Liver (tissue), 9 donors: ENCODE data around the gene AHRR. TPM values are rescaled to one million over a fixed set of nuclear protein-coding genes. Genes with fewer than 3 reads are reported as not detected.
A peak's percentile ranks its signal among the peaks of the same experiment; 100 is the strongest.

Experiments used
- DNase-seq: peaks from one replicate; pipeline ENCODE4 v3.0.0-alpha.2; 2017; ENCODE audit warnings: low spot score
- H3K27ac ChIP-seq, 2 donors: one replicate each; pipeline ENCODE4 v1.7.0; 2013; ENCODE audit warnings: inconsistent platforms in 2 of 2, low read length in 2 of 2, control low read depth in 1 of 2, low read depth in 1 of 2, mild to moderate bottlenecking in 1 of 2
- H3K27me3 ChIP-seq, 4 donors: one replicate each; pipeline versions ENCODE4 v1.6.1 to v1.7.0; 2013; ENCODE audit warnings: low read length in 3 of 4, inconsistent platforms in 1 of 4, mild to moderate bottlenecking in 1 of 4, moderate library complexity in 1 of 4; ENCODE audit not compliant: control insufficient read depth in 4 of 4, insufficient read depth in 4 of 4
- H3K36me3 ChIP-seq, 4 donors: one replicate each; pipeline versions ENCODE4 v1.6.1 to v1.7.0; 2013; ENCODE audit warnings: low read length in 3 of 4, mild to moderate bottlenecking in 3 of 4, low read depth in 1 of 4, moderate library complexity in 1 of 4; ENCODE audit not compliant: control insufficient read depth in 4 of 4, insufficient read depth in 3 of 4
- H3K4me1 ChIP-seq, 4 donors: one replicate each; pipeline versions ENCODE4 v1.6.1 to v1.7.0; 2013; ENCODE audit warnings: low read length in 3 of 4, mild to moderate bottlenecking in 3 of 4, moderate library complexity in 1 of 4; ENCODE audit not compliant: control insufficient read depth in 4 of 4, insufficient read depth in 4 of 4
- H3K4me3 ChIP-seq, 3 donors: one replicate each; pipeline versions ENCODE4 v1.6.1 to v1.7.0; 2013; ENCODE audit warnings: low read length in 3 of 3, control low read depth in 1 of 3, low read depth in 1 of 3, mild to moderate bottlenecking in 1 of 3
- H3K9ac ChIP-seq, 2 donors: one replicate each; pipeline ENCODE4 v1.7.0; 2013; ENCODE audit warnings: low read length in 2 of 2, mild to moderate bottlenecking in 2 of 2, moderate library complexity in 2 of 2, control low read depth in 1 of 2, low read depth in 1 of 2
- H3K9me3 ChIP-seq, 4 donors: one replicate each; pipeline versions ENCODE4 v1.6.1 to v1.7.0; 2013; ENCODE audit warnings: low read length in 3 of 4; ENCODE audit not compliant: control insufficient read depth in 4 of 4
- EGR1 ChIP-seq, 2 donors: IDR thresholded peaks; 2 replicates each; pipeline ENCODE4 v1.6.1; 2016 to 2018; ENCODE audit warnings: antibody characterized with exemption in 2 of 2, low read depth in 2 of 2
- FOXA1 ChIP-seq: IDR thresholded peaks from 2 replicates; pipeline ENCODE4 v1.6.1; 2016; ENCODE audit warnings: antibody characterized with exemption
- GABPA ChIP-seq, 2 donors: IDR thresholded peaks in 1 of 2; conservative IDR thresholded peaks in 1 of 2; 2 replicates each; pipeline ENCODE4 v1.6.1; 2016; ENCODE audit warnings: antibody characterized with exemption in 2 of 2, mild to moderate bottlenecking in 1 of 2, moderate library complexity in 1 of 2
- HNF4A ChIP-seq, 2 donors: conservative IDR thresholded peaks; 2 replicates each; pipeline ENCODE4 v1.6.1; 2016; ENCODE audit warnings: antibody characterized with exemption in 2 of 2, mild to moderate bottlenecking in 2 of 2
- HNF4G ChIP-seq: IDR thresholded peaks from 2 replicates; pipeline ENCODE4 v1.6.1; 2016; ENCODE audit warnings: antibody characterized with exemption
- NR2F2 ChIP-seq: IDR thresholded peaks from 2 replicates; pipeline ENCODE4 v1.6.1; 2016; ENCODE audit warnings: antibody characterized with exemption
- SP1 ChIP-seq: IDR thresholded peaks from 2 replicates; pipeline ENCODE4 v1.6.1; 2018; ENCODE audit warnings: antibody characterized with exemption, mild to moderate bottlenecking
- TAF1 ChIP-seq: conservative IDR thresholded peaks from 2 replicates; pipeline ENCODE4 v1.6.1; 2016; ENCODE audit warnings: antibody characterized with exemption, mild to moderate bottlenecking
- YY1 ChIP-seq: IDR thresholded peaks from 2 replicates; pipeline ENCODE4 v1.6.1; 2016; ENCODE audit warnings: antibody characterized with exemption, mild to moderate bottlenecking
- WGBS: extraction: QIAGEN DNeasy Blood & Tissue Kit; methylation state at CpG from one replicate; pipeline ENCODE4 v1.1.7; 2013; 5-methylcytosine and 5-hydroxymethylcytosine counted together
- polyA plus RNA-seq, 2 donors: library from polyadenylated mRNA; stranded (reverse) in 1 of 2; unstranded in 1 of 2; fragments of 200-250 nt in 1 of 2; fragments of >200 nt in 1 of 2; fragmentation: Nextera tagmentation in 1 of 2; extraction: Ambion mirVana in 1 of 2; gene quantifications; one replicate each; pipeline versions ENCODE4 v1.2.1 to v1.2.3, GENCODE V29; 2013 to 2015
- total RNA-seq, 2 donors: library from RNA; depleted of rRNA; stranded (reverse); fragments of >200 nt; gene quantifications; one replicate each; pipeline ENCODE4 v1.2.3, GENCODE V29; 2014
- TF ChIP-seq, protein P1 (sequence below): IDR thresholded peaks from 2 replicates; pipeline ENCODE4 v1.6.1; 2016; ENCODE audit warnings: antibody characterized with exemption, mild to moderate bottlenecking
- TF ChIP-seq, protein P2 (sequence below): IDR thresholded peaks from 2 replicates; pipeline ENCODE4 v1.6.1; 2016; ENCODE audit warnings: antibody characterized with exemption
- donor health status: healthy.
- donor health status: healthy.
- donor health status: healthy.
- donor health status: healthy.
- donor health status: healthy.

Gene AHRR
- total and polyA plus RNA-seq, 4 donors = 0.15 to 0.47 (median 0.24) TPM

DNA sequence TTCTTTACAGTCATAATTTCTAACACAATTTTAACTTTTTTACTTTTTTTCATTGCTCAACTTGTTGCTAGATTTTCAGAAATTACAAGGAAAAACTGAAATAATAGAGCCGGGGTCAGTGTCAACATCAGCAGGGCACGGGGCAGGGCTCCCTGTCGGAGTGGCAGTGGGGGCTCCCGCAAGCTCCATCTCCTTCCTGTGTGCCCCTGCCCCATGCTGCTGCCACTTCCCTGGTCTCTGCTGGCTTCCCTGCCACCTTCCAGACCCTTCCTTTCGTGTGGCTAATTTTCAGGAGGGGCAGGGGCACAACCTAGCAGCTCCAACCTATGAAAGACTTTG, 120.5 kb downstream of the AHRR start (continued):
- no peak for TF ChIP-seq SP1
- TF ChIP-seq TAF1 = no peak
- TF ChIP-seq FOXA1 = no peak

DNA sequence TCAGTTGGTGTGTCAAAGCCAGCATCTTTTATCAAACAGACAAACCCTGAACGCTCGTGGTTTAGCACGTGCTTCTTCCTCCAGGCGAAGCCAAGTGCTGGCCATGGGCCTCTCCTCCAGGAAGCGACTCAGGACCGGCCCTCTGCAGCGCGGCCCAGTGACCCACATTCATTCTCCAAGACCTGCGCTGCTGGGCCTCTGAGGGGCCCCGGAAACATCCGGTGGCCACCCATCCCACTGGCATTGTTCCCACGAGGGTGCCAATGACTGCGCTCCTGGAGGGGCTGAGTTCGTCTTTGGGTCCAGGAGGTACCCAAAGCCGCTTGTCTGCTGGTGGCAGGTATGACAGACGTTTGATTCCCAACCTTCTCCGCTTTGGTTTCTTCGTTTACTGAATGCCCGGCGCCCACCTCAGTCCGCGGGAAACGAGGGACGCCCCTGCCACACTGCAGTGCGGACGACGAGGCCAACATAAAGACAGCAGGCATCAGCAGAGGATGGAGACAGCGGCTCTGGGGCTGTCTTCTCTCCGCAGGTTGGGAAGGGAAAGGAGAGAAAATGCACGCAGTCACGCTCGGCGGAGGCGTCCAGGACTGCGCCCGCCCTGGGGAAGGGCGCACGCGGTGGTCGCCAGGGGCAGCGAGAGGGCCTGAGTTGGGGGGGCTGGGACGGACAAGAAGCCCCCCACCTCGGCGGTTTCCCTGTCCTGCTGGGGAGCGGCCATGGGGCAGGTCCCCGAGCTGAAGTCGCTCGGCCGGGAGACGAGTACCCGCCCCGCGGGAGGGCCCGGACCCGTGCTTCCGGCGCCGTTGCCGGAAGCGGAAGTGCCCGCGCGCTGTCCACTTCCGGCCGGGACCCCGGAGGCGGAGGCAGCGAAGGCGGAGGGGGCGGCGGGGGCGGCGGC, 121.1 kb downstream of the AHRR start, which contains the start of gene EXOC3:
TSS of gene EXOC3 (plus strand) at position 842 of the 904 bp plus-strand sequence. CDS start 3,030 bp downstream, outside the sequence.
- Histone ChIP-seq H3K27me3 (no peaks in the 10 kb centered on the region), H3K9me3 (no peaks in the 10 kb centered on the region), H3K9ac (peak within 1 kb of the TSS; percentile 83 to 86), H3K27ac (peak within 1 kb of the TSS; percentile 56 to 77), H3K4me1 (peaks cover 6 to 19% (median 17%) of the 10 kb centered on the region in 4 donors), H3K36me3 (peaks cover 0 to 11% (median under 1%) of the 10 kb centered on the region in 4 donors), H3K4me3 (peak within 1 kb of the TSS; percentile 60 to 88 (median 88))
- DNase-seq = peak; percentile 83
- WGBS = 7% methylated on average over 73 of the region's 73 CpGs
- TF ChIP-seq NR2F2 (no peak), SP1 (no peak), GABPA (IDR thresholded peaks at IDR 0.05 in 1 of 2, conservative IDR thresholded peaks at IDR 0.05 in 1 of 2) (peak; percentile 76 to 93), YY1 (peak; percentile 48)
- TF ChIP-seq, protein P1, sequence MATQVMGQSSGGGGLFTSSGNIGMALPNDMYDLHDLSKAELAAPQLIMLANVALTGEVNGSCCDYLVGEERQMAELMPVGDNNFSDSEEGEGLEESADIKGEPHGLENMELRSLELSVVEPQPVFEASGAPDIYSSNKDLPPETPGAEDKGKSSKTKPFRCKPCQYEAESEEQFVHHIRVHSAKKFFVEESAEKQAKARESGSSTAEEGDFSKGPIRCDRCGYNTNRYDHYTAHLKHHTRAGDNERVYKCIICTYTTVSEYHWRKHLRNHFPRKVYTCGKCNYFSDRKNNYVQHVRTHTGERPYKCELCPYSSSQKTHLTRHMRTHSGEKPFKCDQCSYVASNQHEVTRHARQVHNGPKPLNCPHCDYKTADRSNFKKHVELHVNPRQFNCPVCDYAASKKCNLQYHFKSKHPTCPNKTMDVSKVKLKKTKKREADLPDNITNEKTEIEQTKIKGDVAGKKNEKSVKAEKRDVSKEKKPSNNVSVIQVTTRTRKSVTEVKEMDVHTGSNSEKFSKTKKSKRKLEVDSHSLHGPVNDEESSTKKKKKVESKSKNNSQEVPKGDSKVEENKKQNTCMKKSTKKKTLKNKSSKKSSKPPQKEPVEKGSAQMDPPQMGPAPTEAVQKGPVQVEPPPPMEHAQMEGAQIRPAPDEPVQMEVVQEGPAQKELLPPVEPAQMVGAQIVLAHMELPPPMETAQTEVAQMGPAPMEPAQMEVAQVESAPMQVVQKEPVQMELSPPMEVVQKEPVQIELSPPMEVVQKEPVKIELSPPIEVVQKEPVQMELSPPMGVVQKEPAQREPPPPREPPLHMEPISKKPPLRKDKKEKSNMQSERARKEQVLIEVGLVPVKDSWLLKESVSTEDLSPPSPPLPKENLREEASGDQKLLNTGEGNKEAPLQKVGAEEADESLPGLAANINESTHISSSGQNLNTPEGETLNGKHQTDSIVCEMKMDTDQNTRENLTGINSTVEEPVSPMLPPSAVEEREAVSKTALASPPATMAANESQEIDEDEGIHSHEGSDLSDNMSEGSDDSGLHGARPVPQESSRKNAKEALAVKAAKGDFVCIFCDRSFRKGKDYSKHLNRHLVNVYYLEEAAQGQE = peak; percentile 84

DNA sequence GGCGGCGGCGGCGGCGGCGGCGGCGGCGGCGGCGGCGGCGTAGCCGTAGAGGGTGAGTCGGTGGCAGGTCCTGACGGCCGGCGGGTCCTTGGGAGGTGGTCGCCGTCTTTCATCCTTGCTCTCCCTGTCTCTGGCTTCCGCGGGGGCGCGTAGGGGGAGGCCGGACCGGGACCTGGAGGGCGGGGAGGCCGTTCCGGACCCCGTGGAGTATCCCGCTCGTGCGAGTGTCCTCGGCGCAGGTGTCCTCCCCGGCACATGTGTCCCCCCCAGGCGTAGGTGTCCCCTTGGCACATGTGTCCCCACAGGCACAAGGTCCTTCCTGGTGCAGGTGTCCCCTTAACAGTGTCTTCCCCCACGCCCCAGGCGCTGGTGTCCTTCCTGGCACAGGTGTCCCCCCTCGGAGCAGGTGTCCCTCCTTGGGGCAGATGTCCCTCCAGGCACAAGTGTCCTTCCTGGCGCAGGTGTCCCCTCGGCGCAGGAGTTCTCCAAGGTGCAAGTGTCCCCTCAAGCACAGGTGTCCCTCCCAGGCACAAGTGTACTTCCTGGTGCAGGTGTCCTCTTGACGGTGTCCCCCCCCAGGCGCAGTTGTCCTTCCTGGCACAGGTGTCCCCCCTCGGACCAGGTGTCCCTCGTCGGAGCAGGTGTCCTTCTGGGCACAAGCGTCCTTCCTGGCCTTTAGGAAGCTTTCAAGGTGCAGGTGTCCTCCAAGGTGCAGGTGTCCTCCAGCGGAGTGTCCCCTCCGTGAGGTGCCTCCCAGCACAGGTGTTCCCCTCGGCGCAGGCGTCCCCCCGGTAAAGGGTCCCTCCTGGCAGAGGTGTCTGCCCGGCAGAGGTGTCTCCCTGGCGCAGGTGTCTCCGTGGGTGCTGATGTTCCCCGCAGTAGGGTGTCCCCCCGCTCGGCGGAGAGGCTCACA, 122.0 kb downstream of the AHRR start:
- peaks cover 6 to 19% (median 17%) of the 10 kb centered on the region in 4 donors for H3K4me1 ChIP-seq
- TF ChIP-seq GABPA (IDR thresholded peaks at IDR 0.05 in 1 of 2, conservative IDR thresholded peaks at IDR 0.05 in 1 of 2) = no peak
- TF ChIP-seq EGR1 (IDR thresholded peaks at IDR 0.05; ENCODE audit: low read depth in 2 of 2) = no peak
- no peak for TF ChIP-seq YY1
- no peak for TF ChIP-seq HNF4G
- no peak for TF ChIP-seq HNF4A (conservative IDR thresholded peaks at IDR 0.05)
- TF ChIP-seq, protein P2, sequence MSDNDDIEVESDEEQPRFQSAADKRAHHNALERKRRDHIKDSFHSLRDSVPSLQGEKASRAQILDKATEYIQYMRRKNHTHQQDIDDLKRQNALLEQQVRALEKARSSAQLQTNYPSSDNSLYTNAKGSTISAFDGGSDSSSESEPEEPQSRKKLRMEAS = no peak
- peak overlapping the region; percentile 60 to 88 (median 88) for H3K4me3 ChIP-seq
- peak overlapping the region in 1 of 2 donors; percentile 75 for H3K9ac ChIP-seq
- peak; percentile 46 for DNase-seq
- 15% methylated on average over 62 of the region's 62 CpGs for WGBS
- peaks cover 0 to 20% (median 9%) of the 10 kb centered on the region in 4 donors for H3K36me3 ChIP-seq
- H3K27me3 ChIP-seq = no peaks in the 10 kb centered on the region
- no peaks in the 10 kb centered on the region for H3K9me3 ChIP-seq
- no peak overlapping the region for H3K27ac ChIP-seq
